Endothelial cell of umbilical vein (primary cell): Measurements from ENCODE around the gene AUTS2.

Experiments
- CTCF ChIP-seq, 2 donors: IDR thresholded peaks; 1 replicate in 1 of 2; 2 replicates in 1 of 2; pipeline ENCODE4 v1.5.1; 2011; ENCODE audit warnings: low read length in 2 of 2, mild to moderate bottlenecking in 2 of 2, moderate library complexity in 2 of 2, control low read depth in 1 of 2, inconsistent platforms in 1 of 2, low read depth in 1 of 2; ENCODE audit not compliant: insufficient read depth in 1 of 2; ENCODE audit errors: extremely low read depth in 1 of 2
- MAX ChIP-seq: IDR thresholded peaks from 2 replicates; pipeline ENCODE4 v1.6.1; 2011; ENCODE audit not compliant: insufficient read depth, insufficient read length
- POLR2A ChIP-seq: IDR thresholded peaks from 2 replicates; pipeline ENCODE4 v1.6.1; 2012; ENCODE audit warnings: low read depth, mild to moderate bottlenecking, control low read depth, low read length

DNA sequence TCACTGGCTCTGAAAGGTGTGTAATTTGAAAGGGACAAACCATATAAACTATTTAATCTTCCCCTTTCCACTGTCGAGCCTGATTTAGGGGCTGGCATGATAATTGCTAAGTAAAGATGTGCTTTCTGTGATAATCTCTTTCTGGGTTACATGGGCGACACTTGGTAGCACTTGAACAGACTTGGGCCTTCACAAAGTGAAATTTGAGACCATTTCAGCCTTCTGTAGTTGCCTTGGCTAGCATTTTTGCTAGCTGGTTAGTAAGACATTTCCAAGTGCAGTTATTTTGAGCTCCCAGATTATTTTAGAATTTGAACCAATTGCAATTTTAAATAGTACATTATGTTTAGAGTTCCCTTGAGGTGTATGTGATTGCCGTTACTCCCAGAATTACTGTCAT lies 1101.0 kb downstream of the AUTS2 start:
- no peak for TF ChIP-seq MAX
- no peak for TF ChIP-seq CTCF (IDR thresholded peaks at IDR 0.05; ENCODE audit: extremely low read depth in 1 of 2, insufficient read depth in 1 of 2, low read depth in 1 of 2, low read length in 2 of 2)
- TF ChIP-seq POLR2A = no peak
